ENCODE data around the gene MINDY4.

The MINDY4 gene

GRCh38 chr7:30859202-30859939, 88.2 kb downstream of the MINDY4 start:
- DNase-seq: no peak

- no peak for DNase-seq
Observed at GRCh38 chr7:30859940-30860496, 88.8 kb downstream of the MINDY4 start.

GRCh38 chr7:30861612-30862011, 90.4 kb downstream of the MINDY4 start:
- no peak for DNase-seq

GRCh38 chr7:30862995-30863705, 91.9 kb downstream of the MINDY4 start:
- no peak for DNase-seq

GRCh38 chr7:30863706-30864035, 92.5 kb downstream of the MINDY4 start:
- no peak for DNase-seq

- DNase-seq: no peak
Observed at GRCh38 chr7:30864101-30864500, 92.9 kb downstream of the MINDY4 start.

- no peak for DNase-seq
Observed at GRCh38 chr7:30865076-30865475, 93.9 kb downstream of the MINDY4 start.

- DNase-seq: no peak
Observed at GRCh38 chr7:30865821-30866220, 94.6 kb downstream of the MINDY4 start.

- DNase-seq: no peak
Observed at GRCh38 chr7:30866939-30867338, 95.7 kb downstream of the MINDY4 start.

GRCh38 chr7:30867483-30867882, 96.3 kb downstream of the MINDY4 start:
- DNase-seq: no peak

- DNase-seq: peak; percentile 43
Observed at GRCh38 chr7:30869794-30870611, 98.8 kb downstream of the MINDY4 start.

GRCh38 chr7:30870821-30871518, 99.8 kb downstream of the MINDY4 start:
- no peak for DNase-seq

GRCh38 chr7:30871655-30872054, 100.4 kb downstream of the MINDY4 start:
- no peak for DNase-seq

GRCh38 chr7:30873207-30873606, 102.0 kb downstream of the MINDY4 start:
- DNase-seq: no peak

GRCh38 chr7:30873656-30874055, 102.4 kb downstream of the MINDY4 start:
- DNase-seq: no peak

- no peak for DNase-seq
Observed at GRCh38 chr7:30874656-30875302, 103.6 kb downstream of the MINDY4 start.

- DNase-seq: no peak
Observed at GRCh38 chr7:30877015-30877769, 106.0 kb downstream of the MINDY4 start.

- no peak for DNase-seq
Observed at GRCh38 chr7:30877993-30878392, 106.8 kb downstream of the MINDY4 start.

GRCh38 chr7:30879139-30880124, 108.2 kb downstream of the MINDY4 start:
- DNase-seq: no peak

GRCh38 chr7:30880125-30880720, 109.0 kb downstream of the MINDY4 start:
- no peak for DNase-seq
